ENCODE measurements around the gene ECI1. TPM values are rescaled to one million over a fixed set of nuclear protein-coding genes. Genes with fewer than 3 reads are reported as not detected.
A peak's percentile ranks its signal among the peaks of the same experiment; 100 is the strongest.

ECI1 gene
- total RNA-seq (2021; ENCODE audit: unreplicated experiment) (140 TPM), Bru-seq, nascent RNA (percentile 85 among the genes with signal in this experiment), BruChase-seq, experiment 1, labeled RNA remaining after a 6-hour chase (percentile 81 among the genes with signal in this experiment), BruChase-seq, experiment 2, labeled RNA remaining after a 2-hour chase (percentile 79 among the genes with signal in this experiment)
- 146 and 163 TPM in 2 replicates for polyA plus RNA-seq (2012)
- long read RNA-seq, transcript ECI1-206 (6 exons, 961 nt) = minor isoform, 21 of 183 reads
- long read RNA-seq, transcript ECI1-201 (7 exons, 1,541 nt) = major isoform, 103 of 183 reads
- long read RNA-seq, partial matches to known transcripts = 34 of 183 reads
- long read RNA-seq, other reads (novel, unspliced or antisense) = 23 of 183 reads

- intact Hi-C loops (cut with micrococcal nuclease) = loop anchor here (1.0 to 10.0 kb wide), 4 partner anchors 28 to 227 kb away; partner anchors contain the start of genes E4F1 and NHERF2
- POLR2A ChIA-PET = interaction anchor here (0.7 to 2.8 kb wide), 15 partner anchors 9 to 660 kb away, joined by 3 to 21 read pairs (median 5); partner anchors contain the start of genes E4F1, FLYWCH1, NTHL1 and PGP
- H3K27me3 ChIP-seq (ENCODE audit: insufficient read depth, low read length) = no peaks in the 10 kb centered on the region
- TF ChIP-seq EZH2phosphoT487 (IDR thresholded peaks at IDR 0.05; ENCODE audit: borderline replicate concordance) = no peak
- TF ChIP-seq SRF (IDR thresholded peaks at IDR 0.05; ENCODE audit: low read depth) = no peak
- peak; percentile 87 for TF ChIP-seq POLR2A (IDR thresholded peaks at IDR 0.05; ENCODE audit: borderline replicate concordance, extremely low read depth, insufficient read depth, insufficient read length)
- TF ChIP-seq SP1 (IDR thresholded peaks at IDR 0.05; ENCODE audit: low read depth) = no peak; the same call in 1 of the 2 replicates
- no peak for TF ChIP-seq JUND (IDR thresholded peaks at IDR 0.05)
- TF ChIP-seq RAD21 (IDR thresholded peaks at IDR 0.05; ENCODE audit: low read depth) = peak; percentile 86
- peak; percentile 43 to 59 (median 49); a peak in 5 of 6 replicates for TF ChIP-seq CTCF (IDR thresholded peaks at IDR 0.05 in 2 of 3, conservative IDR thresholded peaks at IDR 0.05 in 1 of 3; ENCODE audit: borderline replicate concordance in 1 of 3, insufficient read depth in 1 of 3, low read depth in 2 of 3, low read length in 2 of 3)
- TF ChIP-seq TCF7L2 (IDR thresholded peaks at IDR 0.05; ENCODE audit: borderline replicate concordance, extremely low read depth, insufficient read depth, insufficient read length) = peak; percentile 46
- TF ChIP-seq ELF1 (IDR thresholded peaks at IDR 0.05; ENCODE audit: borderline replicate concordance, low read depth) = no peak; the same call in 1 of the 2 replicates
- TF ChIP-seq, protein P1, sequence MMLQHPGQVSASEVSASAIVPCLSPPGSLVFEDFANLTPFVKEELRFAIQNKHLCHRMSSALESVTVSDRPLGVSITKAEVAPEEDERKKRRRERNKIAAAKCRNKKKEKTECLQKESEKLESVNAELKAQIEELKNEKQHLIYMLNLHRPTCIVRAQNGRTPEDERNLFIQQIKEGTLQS (IDR thresholded peaks at IDR 0.05) = no peak; the same call in 1 of the 2 replicates
- TF ChIP-seq EGR1 (IDR thresholded peaks at IDR 0.05; ENCODE audit: low read depth) = peak; percentile 81
- peak; percentile 93 for TF ChIP-seq POLR2AphosphoS5 (IDR thresholded peaks at IDR 0.05; ENCODE audit: low read depth, low read length)
- no peak for TF ChIP-seq ZNF274 (IDR thresholded peaks at IDR 0.05; ENCODE audit: low read depth, low read length)
- TF ChIP-seq, protein P2, sequence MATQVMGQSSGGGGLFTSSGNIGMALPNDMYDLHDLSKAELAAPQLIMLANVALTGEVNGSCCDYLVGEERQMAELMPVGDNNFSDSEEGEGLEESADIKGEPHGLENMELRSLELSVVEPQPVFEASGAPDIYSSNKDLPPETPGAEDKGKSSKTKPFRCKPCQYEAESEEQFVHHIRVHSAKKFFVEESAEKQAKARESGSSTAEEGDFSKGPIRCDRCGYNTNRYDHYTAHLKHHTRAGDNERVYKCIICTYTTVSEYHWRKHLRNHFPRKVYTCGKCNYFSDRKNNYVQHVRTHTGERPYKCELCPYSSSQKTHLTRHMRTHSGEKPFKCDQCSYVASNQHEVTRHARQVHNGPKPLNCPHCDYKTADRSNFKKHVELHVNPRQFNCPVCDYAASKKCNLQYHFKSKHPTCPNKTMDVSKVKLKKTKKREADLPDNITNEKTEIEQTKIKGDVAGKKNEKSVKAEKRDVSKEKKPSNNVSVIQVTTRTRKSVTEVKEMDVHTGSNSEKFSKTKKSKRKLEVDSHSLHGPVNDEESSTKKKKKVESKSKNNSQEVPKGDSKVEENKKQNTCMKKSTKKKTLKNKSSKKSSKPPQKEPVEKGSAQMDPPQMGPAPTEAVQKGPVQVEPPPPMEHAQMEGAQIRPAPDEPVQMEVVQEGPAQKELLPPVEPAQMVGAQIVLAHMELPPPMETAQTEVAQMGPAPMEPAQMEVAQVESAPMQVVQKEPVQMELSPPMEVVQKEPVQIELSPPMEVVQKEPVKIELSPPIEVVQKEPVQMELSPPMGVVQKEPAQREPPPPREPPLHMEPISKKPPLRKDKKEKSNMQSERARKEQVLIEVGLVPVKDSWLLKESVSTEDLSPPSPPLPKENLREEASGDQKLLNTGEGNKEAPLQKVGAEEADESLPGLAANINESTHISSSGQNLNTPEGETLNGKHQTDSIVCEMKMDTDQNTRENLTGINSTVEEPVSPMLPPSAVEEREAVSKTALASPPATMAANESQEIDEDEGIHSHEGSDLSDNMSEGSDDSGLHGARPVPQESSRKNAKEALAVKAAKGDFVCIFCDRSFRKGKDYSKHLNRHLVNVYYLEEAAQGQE (IDR thresholded peaks at IDR 0.05; ENCODE audit: low read depth) = no peak
- TF ChIP-seq ZFX (IDR thresholded peaks at IDR 0.05) = peak; percentile 77; the same call in 1 of the 2 replicates
- TF ChIP-seq CEBPB (IDR thresholded peaks at IDR 0.05; ENCODE audit: low read depth) = no peak
- peak; percentile 76 for TF ChIP-seq SIN3A (IDR thresholded peaks at IDR 0.05; ENCODE audit: low read depth)
- TF ChIP-seq FOSL1 (IDR thresholded peaks at IDR 0.05; ENCODE audit: low read depth) = no peak
- peak; percentile 77 for TF ChIP-seq MAX (IDR thresholded peaks at IDR 0.05)
- TF ChIP-seq CBX3 (IDR thresholded peaks at IDR 0.05; ENCODE audit: low read depth) = no peak; the same call in 1 of the 2 replicates
Measured at GRCh38 chr16:2251296-2252111, at the start of gene ECI1. Gene ECI1, minus strand, starts transcription at chr16:2251587. Its CDS starts 21 bp downstream, at chr16:2251566.

More at GRCh38 chr16:2251296-2252111, at the start of gene ECI1:
- peak; percentile 85 for DNase-seq (ENCODE audit: low read depth, low spot score)
- peaks cover 2% of the 10 kb centered on the region; the same call in 1 of the 2 replicates for H4K20me1 ChIP-seq (ENCODE audit: insufficient read depth)
- H3K27ac ChIP-seq (ENCODE audit: low read depth, low read length) = peak within 1 kb of the TSS; percentile 89
- H2AFZ ChIP-seq (ENCODE audit: low read depth, low read length, poor library complexity, severe bottlenecking) = no peak within 1 kb of the TSS
- peaks cover 25 to 34% of the 10 kb centered on the region in 2 experiments; a peak in 3 of 4 replicates for H3K36me3 ChIP-seq (ENCODE audit: control insufficient read depth in 1 of 2, insufficient read depth in 2 of 2, low read length in 2 of 2)
- H3K4me2 ChIP-seq (ENCODE audit: low read length) = peak within 1 kb of the TSS; percentile 84
- ChIA-PET CTCF (interaction anchor here (0.8 to 2.7 kb wide), 6 partner anchors 28 to 250 kb away, joined by 3 to 24 read pairs (median 4); partner anchors contain the start of genes CASKIN1, E4F1, PGP and TRAF7), RAD21 (ENCODE audit: low non-redundant PET in 1 of 2, low total read pairs in 2 of 2, uncharacterized antibody in 2 of 2, unreplicated experiment in 2 of 2) (interaction anchor here in 1 of 2 experiments (0.5 to 1.4 kb wide), 2 partner anchors 57 to 280 kb away, joined by 3 to 5 read pairs; no protein-coding TSS in a partner anchor)
- BruUV-seq (replicated peaks) = no TSS peak
- H3K9ac ChIP-seq (ENCODE audit: low read length) = peak within 1 kb of the TSS; percentile 79
- no peaks in the 10 kb centered on the region for H3K9me2 ChIP-seq (ENCODE audit: insufficient read depth)
- H3K9me3 ChIP-seq (ENCODE audit: control insufficient read depth in 1 of 2, insufficient read depth in 1 of 2, low read depth in 1 of 2, low read length in 2 of 2) = no peaks in the 10 kb centered on the region
- H3K79me2 ChIP-seq (ENCODE audit: insufficient read depth, low read length) = peaks cover 63% of the 10 kb centered on the region
- H3K4me3 ChIP-seq (replicated peaks in 1 of 2; ENCODE audit: low read depth in 1 of 2, low read length in 2 of 2) = peak within 1 kb of the TSS; percentile 66 to 75
- H3K4me1 ChIP-seq (ENCODE audit: control insufficient read depth in 1 of 2, insufficient read depth in 2 of 2, low read length in 2 of 2) = peaks cover 15 to 31% of the 10 kb centered on the region in 2 experiments
- peak; percentile 89 for ATAC-seq

Measured in HCT116 (cell line).